ENCODE measurements around the gene WDHD1. TPM values are rescaled to one million over a fixed set of nuclear protein-coding genes. Genes with fewer than 3 reads are reported as not detected.

The WDHD1 gene
- polyA plus RNA-seq, 1 donor (not counting 4 experiments of a cell fraction or from before 2014, with no cell fraction given), result 13.0 TPM

DNA sequence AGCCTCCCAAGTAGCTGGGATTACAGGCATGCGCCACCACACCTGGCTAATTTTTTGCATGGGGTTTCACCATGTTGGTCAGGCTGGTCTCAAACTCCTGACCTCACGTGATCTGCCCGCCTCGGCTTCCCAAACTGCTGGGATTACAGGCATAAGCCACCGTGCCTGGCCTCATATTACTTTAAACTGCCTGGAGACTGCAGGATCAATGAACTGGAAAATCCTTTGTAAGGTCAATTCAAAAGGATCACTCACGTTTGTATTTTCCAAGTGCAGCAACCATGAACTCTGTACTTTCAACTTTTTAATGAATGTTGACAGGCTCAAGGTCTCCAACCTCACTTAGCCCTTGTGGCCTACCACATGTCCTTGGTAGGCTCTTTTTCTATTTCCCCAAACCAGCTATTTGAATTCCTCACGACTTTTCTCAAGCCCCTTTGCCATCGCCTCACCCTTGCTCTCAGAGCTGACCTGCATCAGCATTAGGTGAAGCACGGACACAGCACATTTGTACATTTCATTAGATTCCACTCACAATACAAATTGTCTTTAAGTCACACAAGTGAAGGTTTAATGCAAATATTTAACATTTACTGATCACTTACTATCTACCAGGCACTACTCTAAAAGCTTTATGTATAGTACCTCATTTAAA, 82.0 kb downstream of the WDHD1 start:
- Histone ChIP-seq H3K4me2 (ENCODE audit: control insufficient read depth, extremely low read depth, insufficient read depth, low read depth, low read length) (no peak overlapping the region), H2AFZ (ENCODE audit: control insufficient read depth, low read length) (no peak overlapping the region), H3K27me3 (ENCODE audit: control insufficient read depth, extremely low read depth, insufficient read depth, low read length) (no peaks in the 10 kb centered on the region), H3K4me1 (ENCODE audit: control insufficient read depth, extremely low read depth, insufficient read depth, low read length) (no peaks in the 10 kb centered on the region), H4K20me1 (ENCODE audit: control insufficient read depth, extremely low read depth, insufficient read depth, low read length) (no peaks in the 10 kb centered on the region), H3K9me1 (ENCODE audit: control insufficient read depth, extremely low read depth, insufficient read depth, low read length) (no peaks in the 10 kb centered on the region), H3K4me3 (ENCODE audit: control insufficient read depth in 2 of 3, extremely low read depth in 1 of 3, insufficient read depth in 2 of 3, low read depth in 1 of 3, low read length in 3 of 3) (no peak overlapping the region), H3K36me3 (ENCODE audit: control insufficient read depth in 2 of 2, extremely low read depth in 1 of 2, insufficient read depth in 2 of 2, low read length in 2 of 2) (no peaks in the 10 kb centered on the region), H3K9ac (ENCODE audit: control insufficient read depth, extremely low read depth, insufficient read depth, low read length) (no peak overlapping the region), H3K27ac (ENCODE audit: control insufficient read depth, insufficient read depth, low read length) (no peak overlapping the region), H3K9me3 (ENCODE audit: control insufficient read depth, low read depth, low read length) (no peaks in the 10 kb centered on the region), H3K79me2 (ENCODE audit: control insufficient read depth, insufficient read depth, low read length) (no peaks in the 10 kb centered on the region)
- FAIRE-seq (no peak), DNase-seq (ENCODE audit: low read depth, low spot score) (no peak)
- TF ChIP-seq, protein P1, sequence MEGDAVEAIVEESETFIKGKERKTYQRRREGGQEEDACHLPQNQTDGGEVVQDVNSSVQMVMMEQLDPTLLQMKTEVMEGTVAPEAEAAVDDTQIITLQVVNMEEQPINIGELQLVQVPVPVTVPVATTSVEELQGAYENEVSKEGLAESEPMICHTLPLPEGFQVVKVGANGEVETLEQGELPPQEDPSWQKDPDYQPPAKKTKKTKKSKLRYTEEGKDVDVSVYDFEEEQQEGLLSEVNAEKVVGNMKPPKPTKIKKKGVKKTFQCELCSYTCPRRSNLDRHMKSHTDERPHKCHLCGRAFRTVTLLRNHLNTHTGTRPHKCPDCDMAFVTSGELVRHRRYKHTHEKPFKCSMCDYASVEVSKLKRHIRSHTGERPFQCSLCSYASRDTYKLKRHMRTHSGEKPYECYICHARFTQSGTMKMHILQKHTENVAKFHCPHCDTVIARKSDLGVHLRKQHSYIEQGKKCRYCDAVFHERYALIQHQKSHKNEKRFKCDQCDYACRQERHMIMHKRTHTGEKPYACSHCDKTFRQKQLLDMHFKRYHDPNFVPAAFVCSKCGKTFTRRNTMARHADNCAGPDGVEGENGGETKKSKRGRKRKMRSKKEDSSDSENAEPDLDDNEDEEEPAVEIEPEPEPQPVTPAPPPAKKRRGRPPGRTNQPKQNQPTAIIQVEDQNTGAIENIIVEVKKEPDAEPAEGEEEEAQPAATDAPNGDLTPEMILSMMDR (optimal IDR thresholded peaks at IDR 0.05 in 1 of 3, IDR thresholded peaks at IDR 0.05 in 1 of 3, conservative IDR thresholded peaks at IDR 0.05 in 1 of 3; ENCODE audit: extremely low read depth in 1 of 3, insufficient read depth in 2 of 3, low read length in 3 of 3), result no peak
- no peak for TF ChIP-seq EZH2 (IDR thresholded peaks at IDR 0.05; ENCODE audit: low read length)
- dilution Hi-C loops (cut with MboI; ENCODE audit: extremely low pct_ligation_motif_present, low sequenced_read_pairs), result no loop called here

DNA sequence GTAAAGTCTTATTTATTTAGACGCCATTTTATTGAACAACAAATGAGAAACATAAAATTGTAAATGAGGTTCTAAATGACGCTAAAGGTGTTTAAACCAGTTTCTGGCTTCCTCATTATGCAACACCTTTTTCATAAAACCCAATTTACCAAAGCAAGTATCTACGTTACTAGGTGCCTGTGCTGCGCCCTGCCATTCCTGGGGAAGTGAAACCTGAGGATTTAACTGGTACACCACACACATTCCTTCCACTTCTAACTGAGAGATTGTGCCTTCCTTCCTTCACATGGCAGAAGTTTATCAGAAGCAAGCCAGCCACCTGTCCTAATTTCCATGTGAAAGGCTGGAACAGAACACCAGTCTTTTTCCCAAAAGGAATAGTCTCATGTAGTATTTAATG, 84.0 kb downstream of the WDHD1 start:
- Histone ChIP-seq H3K79me2 (ENCODE audit: control insufficient read depth, insufficient read depth, low read length) (no peaks in the 10 kb centered on the region), H3K27ac (ENCODE audit: control insufficient read depth, insufficient read depth, low read length) (no peak overlapping the region), H3K9me3 (ENCODE audit: control insufficient read depth, low read depth, low read length) (no peaks in the 10 kb centered on the region), H3K9me1 (ENCODE audit: control insufficient read depth, extremely low read depth, insufficient read depth, low read length) (no peaks in the 10 kb centered on the region), H3K27me3 (ENCODE audit: control insufficient read depth, extremely low read depth, insufficient read depth, low read length) (no peaks in the 10 kb centered on the region), H3K9ac (ENCODE audit: control insufficient read depth, extremely low read depth, insufficient read depth, low read length) (no peak overlapping the region), H3K4me3 (ENCODE audit: control insufficient read depth in 2 of 3, extremely low read depth in 1 of 3, insufficient read depth in 2 of 3, low read depth in 1 of 3, low read length in 3 of 3) (no peak overlapping the region), H3K4me2 (ENCODE audit: control insufficient read depth, extremely low read depth, insufficient read depth, low read depth, low read length) (no peak overlapping the region), H4K20me1 (ENCODE audit: control insufficient read depth, extremely low read depth, insufficient read depth, low read length) (no peaks in the 10 kb centered on the region), H2AFZ (ENCODE audit: control insufficient read depth, low read length) (no peak overlapping the region), H3K36me3 (ENCODE audit: control insufficient read depth in 2 of 2, extremely low read depth in 1 of 2, insufficient read depth in 2 of 2, low read length in 2 of 2) (no peaks in the 10 kb centered on the region), H3K4me1 (ENCODE audit: control insufficient read depth, extremely low read depth, insufficient read depth, low read length) (no peaks in the 10 kb centered on the region)
- TF ChIP-seq EZH2 (IDR thresholded peaks at IDR 0.05; ENCODE audit: low read length), result no peak
- TF ChIP-seq, protein P1 (optimal IDR thresholded peaks at IDR 0.05 in 1 of 3, IDR thresholded peaks at IDR 0.05 in 1 of 3, conservative IDR thresholded peaks at IDR 0.05 in 1 of 3; ENCODE audit: extremely low read depth in 1 of 3, insufficient read depth in 2 of 3, low read length in 3 of 3), result no peak
- FAIRE-seq (no peak), DNase-seq (ENCODE audit: low read depth, low spot score) (no peak)
- dilution Hi-C loops (cut with MboI; ENCODE audit: extremely low pct_ligation_motif_present, low sequenced_read_pairs), result no loop called here
